HAP-1 (cell line): Measurements from ENCODE around the gene UNC5C.

ENCODE experiments used
- DNase-seq, 2 experiments: peaks; one replicate each; pipeline ENCODE4 v3.0.0-alpha.2; 2016 to 2020; ENCODE audit warnings: low spot score in 2 of 2
- H3K27me3 ChIP-seq: fragments of 250-450 bp; sonication (Bioruptor Pico); 2 replicates; pipeline ENCODE4 v1.5.1; 2020; ENCODE audit warnings: low read depth, mild to moderate bottlenecking, moderate library complexity
- H3K36me3 ChIP-seq: fragments of 250-450 bp; sonication (Bioruptor Pico); replicated peaks from 2 replicates; pipeline ENCODE4 v1.5.1; 2020; ENCODE audit warnings: mild to moderate bottlenecking
- H3K4me1 ChIP-seq: fragments of 250-450 bp; sonication (Bioruptor Pico); 2 replicates; pipeline ENCODE4 v1.5.1; 2020; ENCODE audit warnings: mild to moderate bottlenecking
- H3K4me3 ChIP-seq: fragments of 250-450 bp; sonication (Bioruptor Pico); 2 replicates; pipeline ENCODE4 v1.5.1; 2020; ENCODE audit warnings: mild to moderate bottlenecking, moderate library complexity
- H3K9me3 ChIP-seq: fragments of 250-450 bp; sonication (Bioruptor Pico); 2 replicates; pipeline ENCODE4 v1.5.1; 2020; ENCODE audit warnings: mild to moderate bottlenecking, moderate library complexity
- in situ Hi-C: fragments of 300-500 bp; cut with MboI; formaldehyde crosslinking; loops from 3 replicates; pipeline ENCODE4 v1.14.3; 2020; ENCODE audit warnings: low sequenced_read_pairs, inconsistent platforms, mixed read lengths

UNC5C gene

GRCh38 chr4:95445251-95445650 is 103.5 kb downstream of the UNC5C start:
- DNase-seq, result no peak
- no peaks in the 10 kb centered on the region for H3K9me3 ChIP-seq
- H3K4me3 ChIP-seq, result no peak overlapping the region
- H3K4me1 ChIP-seq, result no peaks in the 10 kb centered on the region
- in situ Hi-C loops, result no loop called here
- no peaks in the 10 kb centered on the region for H3K27me3 ChIP-seq
- H3K36me3 ChIP-seq, result no peaks in the 10 kb centered on the region

- in situ Hi-C loops, result no loop called here
- H3K36me3 ChIP-seq, result no peaks in the 10 kb centered on the region
- no peaks in the 10 kb centered on the region for H3K9me3 ChIP-seq
- no peak overlapping the region for H3K4me3 ChIP-seq
- no peaks in the 10 kb centered on the region for H3K4me1 ChIP-seq
- H3K27me3 ChIP-seq, result no peaks in the 10 kb centered on the region
- no peak for DNase-seq
Measured at GRCh38 chr4:95444812-95445211, 104.0 kb downstream of the UNC5C start.

GRCh38 chr4:95439896-95440295 is 108.9 kb downstream of the UNC5C start:
- in situ Hi-C loops, result no loop called here
- Histone ChIP-seq H3K4me1 (no peaks in the 10 kb centered on the region), H3K36me3 (no peaks in the 10 kb centered on the region), H3K27me3 (no peaks in the 10 kb centered on the region), H3K9me3 (no peaks in the 10 kb centered on the region), H3K4me3 (no peak overlapping the region)
- no peak for DNase-seq

- Histone ChIP-seq H3K4me1 (no peaks in the 10 kb centered on the region), H3K4me3 (no peak overlapping the region), H3K9me3 (no peaks in the 10 kb centered on the region), H3K36me3 (no peaks in the 10 kb centered on the region), H3K27me3 (no peaks in the 10 kb centered on the region)
- DNase-seq, result no peak
- in situ Hi-C loops, result no loop called here
Measured at GRCh38 chr4:95439071-95439470, 109.7 kb downstream of the UNC5C start.

GRCh38 chr4:95432466-95432865 is 116.3 kb downstream of the UNC5C start:
- H3K4me1 ChIP-seq, result peaks cover 16% of the 10 kb centered on the region
- no peaks in the 10 kb centered on the region for H3K27me3 ChIP-seq
- in situ Hi-C loops, result no loop called here
- no peak overlapping the region for H3K4me3 ChIP-seq
- DNase-seq, result no peak
- H3K36me3 ChIP-seq, result no peaks in the 10 kb centered on the region
- H3K9me3 ChIP-seq, result no peaks in the 10 kb centered on the region

- Histone ChIP-seq H3K4me3 (no peak overlapping the region), H3K27me3 (no peaks in the 10 kb centered on the region), H3K4me1 (peaks cover 17% of the 10 kb centered on the region), H3K9me3 (no peaks in the 10 kb centered on the region), H3K36me3 (no peaks in the 10 kb centered on the region)
- in situ Hi-C loops, result no loop called here
- DNase-seq, result no peak
Measured at GRCh38 chr4:95431678-95432077, 117.1 kb downstream of the UNC5C start.

GRCh38 chr4:95429416-95429815 is 119.4 kb downstream of the UNC5C start:
- no peak for DNase-seq
- in situ Hi-C loops, result no loop called here
- peaks cover 17% of the 10 kb centered on the region for H3K4me1 ChIP-seq

GRCh38 chr4:95428291-95429070 is 120.3 kb downstream of the UNC5C start:
- Histone ChIP-seq H3K9me3 (no peaks in the 10 kb centered on the region), H3K4me1 (peaks cover 17% of the 10 kb centered on the region), H3K4me3 (no peak overlapping the region), H3K36me3 (no peaks in the 10 kb centered on the region), H3K27me3 (no peaks in the 10 kb centered on the region)
- in situ Hi-C loops, result no loop called here
- peak; percentile 65 to 98 for DNase-seq

More at GRCh38 chr4:95429416-95429815, 119.4 kb downstream of the UNC5C start:
- Histone ChIP-seq H3K36me3 (no peaks in the 10 kb centered on the region), H3K27me3 (no peaks in the 10 kb centered on the region), H3K9me3 (no peaks in the 10 kb centered on the region), H3K4me3 (no peak overlapping the region)

GRCh38 chr4:95426455-95426854 is 122.3 kb downstream of the UNC5C start:
- Histone ChIP-seq H3K27me3 (no peaks in the 10 kb centered on the region), H3K36me3 (no peaks in the 10 kb centered on the region), H3K4me3 (no peak overlapping the region), H3K9me3 (no peaks in the 10 kb centered on the region), H3K4me1 (peaks cover 17% of the 10 kb centered on the region)
- in situ Hi-C loops, result no loop called here
- no peak for DNase-seq

GRCh38 chr4:95422436-95422835 is 126.3 kb downstream of the UNC5C start:
- Histone ChIP-seq H3K9me3 (no peaks in the 10 kb centered on the region), H3K27me3 (no peaks in the 10 kb centered on the region), H3K4me3 (no peak overlapping the region), H3K36me3 (no peaks in the 10 kb centered on the region), H3K4me1 (no peaks in the 10 kb centered on the region)
- DNase-seq, result no peak
- in situ Hi-C loops, result no loop called here

GRCh38 chr4:95421869-95422268 is 126.9 kb downstream of the UNC5C start:
- H3K27me3 ChIP-seq, result no peaks in the 10 kb centered on the region
- in situ Hi-C loops, result no loop called here
- no peak for DNase-seq
- H3K4me3 ChIP-seq, result no peak overlapping the region
- H3K36me3 ChIP-seq, result no peaks in the 10 kb centered on the region
- H3K4me1 ChIP-seq, result no peaks in the 10 kb centered on the region
- no peaks in the 10 kb centered on the region for H3K9me3 ChIP-seq

GRCh38 chr4:95417531-95417930 is 131.2 kb downstream of the UNC5C start:
- no peak overlapping the region for H3K4me3 ChIP-seq
- no peaks in the 10 kb centered on the region for H3K36me3 ChIP-seq
- no peaks in the 10 kb centered on the region for H3K9me3 ChIP-seq
- DNase-seq, result no peak
- H3K27me3 ChIP-seq, result no peaks in the 10 kb centered on the region
- in situ Hi-C loops, result no loop called here
- H3K4me1 ChIP-seq, result no peaks in the 10 kb centered on the region

- in situ Hi-C loops, result no loop called here
- no peak for DNase-seq
Measured at GRCh38 chr4:95415346-95415771, 133.4 kb downstream of the UNC5C start.

GRCh38 chr4:95411371-95412088 is 137.2 kb downstream of the UNC5C start:
- no peaks in the 10 kb centered on the region for H3K9me3 ChIP-seq
- no peaks in the 10 kb centered on the region for H3K36me3 ChIP-seq
- DNase-seq, result no peak
- in situ Hi-C loops, result no loop called here
- no peaks in the 10 kb centered on the region for H3K4me1 ChIP-seq
- H3K4me3 ChIP-seq, result no peak overlapping the region
- no peaks in the 10 kb centered on the region for H3K27me3 ChIP-seq

More at GRCh38 chr4:95415346-95415771, 133.4 kb downstream of the UNC5C start:
- no peak overlapping the region for H3K4me3 ChIP-seq
- no peaks in the 10 kb centered on the region for H3K27me3 ChIP-seq
- H3K36me3 ChIP-seq, result no peaks in the 10 kb centered on the region
- no peaks in the 10 kb centered on the region for H3K4me1 ChIP-seq
- no peaks in the 10 kb centered on the region for H3K9me3 ChIP-seq
